PC-3 (cell line): ENCODE results near the gene HMGCS1.

Experiments
- EZH2 ChIP-seq: fragments of 300-600 bp; sonication (generic); IDR thresholded peaks from one replicate; pipeline ENCODE4 v1.6.1; 2017; ENCODE audit warnings: antibody characterized with exemption, mild to moderate bottlenecking, low read length; ENCODE audit not compliant: unreplicated experiment
- TF ChIP-seq, protein P1 (sequence below): fragments of 300-600 bp; sonication (generic); conservative IDR thresholded peaks from 2 replicates; pipeline ENCODE4 v1.5.1; 2017; ENCODE audit warnings: antibody characterized with exemption, low read depth, mild to moderate bottlenecking, low read length

DNA sequence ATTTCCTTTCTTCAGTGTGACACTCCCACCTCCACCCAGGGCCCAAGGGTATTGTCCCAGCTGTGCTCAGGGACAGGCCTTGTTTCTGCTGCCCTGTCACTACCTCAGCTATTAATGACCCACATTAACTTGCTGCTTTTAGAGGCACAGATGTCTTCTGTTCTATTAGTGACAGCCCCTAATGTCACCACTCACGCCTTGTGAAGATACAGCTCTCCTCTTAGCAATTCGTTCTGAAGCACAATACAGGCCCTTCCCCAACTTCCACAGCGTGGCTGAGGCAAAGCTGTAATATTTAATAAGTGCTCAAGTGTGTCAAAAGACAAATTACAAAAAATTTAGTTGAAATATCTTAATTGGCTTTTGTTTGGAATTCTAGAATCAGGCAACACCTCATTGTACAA, 44.7 kb upstream of the HMGCS1 start:
- TF ChIP-seq, protein P1, sequence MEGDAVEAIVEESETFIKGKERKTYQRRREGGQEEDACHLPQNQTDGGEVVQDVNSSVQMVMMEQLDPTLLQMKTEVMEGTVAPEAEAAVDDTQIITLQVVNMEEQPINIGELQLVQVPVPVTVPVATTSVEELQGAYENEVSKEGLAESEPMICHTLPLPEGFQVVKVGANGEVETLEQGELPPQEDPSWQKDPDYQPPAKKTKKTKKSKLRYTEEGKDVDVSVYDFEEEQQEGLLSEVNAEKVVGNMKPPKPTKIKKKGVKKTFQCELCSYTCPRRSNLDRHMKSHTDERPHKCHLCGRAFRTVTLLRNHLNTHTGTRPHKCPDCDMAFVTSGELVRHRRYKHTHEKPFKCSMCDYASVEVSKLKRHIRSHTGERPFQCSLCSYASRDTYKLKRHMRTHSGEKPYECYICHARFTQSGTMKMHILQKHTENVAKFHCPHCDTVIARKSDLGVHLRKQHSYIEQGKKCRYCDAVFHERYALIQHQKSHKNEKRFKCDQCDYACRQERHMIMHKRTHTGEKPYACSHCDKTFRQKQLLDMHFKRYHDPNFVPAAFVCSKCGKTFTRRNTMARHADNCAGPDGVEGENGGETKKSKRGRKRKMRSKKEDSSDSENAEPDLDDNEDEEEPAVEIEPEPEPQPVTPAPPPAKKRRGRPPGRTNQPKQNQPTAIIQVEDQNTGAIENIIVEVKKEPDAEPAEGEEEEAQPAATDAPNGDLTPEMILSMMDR, result no peak
- TF ChIP-seq EZH2, result no peak
